Hematopoietic multipotent progenitor cell treated with erythropoietin and hydrocortisone succinate and interleukin-3 and kit ligand, for 6 days (in vitro differentiated cells): Measurements from ENCODE around the gene TLK1.
"Not testable (repeated sequence)": the region's sequence is repeated elsewhere in the genome, so short reads cannot be mapped to it uniquely, and the experiment has no call there.

Source experiments
- DNase-seq: peaks from one replicate; pipeline ENCODE4 v3.0.0-alpha.2; 2015

Gene TLK1

DNA sequence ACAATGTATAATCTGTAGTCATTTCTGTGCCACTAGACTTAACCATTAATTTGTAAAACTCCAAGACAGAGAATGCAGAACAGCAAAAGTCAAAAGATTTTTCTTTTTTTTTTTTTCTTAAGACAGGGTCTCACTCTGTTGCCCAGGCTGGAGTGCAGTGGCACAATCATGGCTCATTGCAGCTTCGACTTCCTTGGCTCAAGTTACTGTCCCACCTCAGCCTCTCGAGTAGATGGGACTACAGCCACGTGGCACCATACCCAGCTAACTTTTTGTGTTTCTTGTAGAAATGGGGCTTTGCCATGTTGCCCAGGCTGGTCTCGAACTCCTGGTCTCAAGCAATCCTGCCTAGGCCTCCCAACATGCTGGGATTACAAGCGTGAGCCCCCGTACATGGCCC lies 80.1 kb downstream of the TLK1 start:
- no peak for DNase-seq

DNA sequence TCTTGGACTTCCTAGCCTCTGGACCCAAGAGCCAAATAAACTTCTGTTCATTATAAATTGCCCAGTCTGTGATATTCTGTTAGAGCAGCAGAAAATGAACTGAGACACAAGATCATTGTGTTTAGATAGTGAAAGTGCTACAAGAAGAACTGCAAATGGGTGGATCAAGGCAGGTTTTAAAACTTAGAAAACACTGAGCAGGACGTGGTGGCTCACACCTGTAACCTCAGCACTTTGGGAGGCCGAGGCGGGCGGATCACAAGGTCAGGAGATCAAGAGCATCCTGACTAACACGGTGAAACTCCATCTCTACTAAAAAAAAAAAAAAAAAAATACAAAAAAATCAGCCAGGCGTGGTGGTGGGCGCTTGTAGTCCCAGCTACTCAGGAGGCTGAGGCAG lies 84.3 kb downstream of the TLK1 start:
- not testable (repeated sequence) for DNase-seq

DNA sequence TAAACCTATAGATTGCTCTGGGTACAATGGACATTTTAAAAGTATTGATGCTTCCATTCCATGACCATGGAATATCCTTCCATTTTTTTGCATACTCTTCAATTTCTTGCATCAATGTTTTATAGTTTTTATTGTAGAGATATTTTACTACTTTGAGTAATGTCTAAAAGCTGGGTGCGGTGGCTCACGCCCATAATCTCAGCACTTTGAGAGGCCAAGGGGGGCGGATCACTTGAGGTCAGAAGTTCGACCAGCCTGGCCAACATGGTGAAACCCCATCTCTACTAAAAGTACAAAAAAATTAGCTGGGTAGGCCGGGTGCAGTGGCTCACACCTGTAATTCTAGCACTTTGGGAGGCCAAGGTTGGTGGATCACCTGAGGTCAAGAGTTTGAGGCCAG lies 88.5 kb downstream of the TLK1 start:
- DNase-seq, result no peak

DNA sequence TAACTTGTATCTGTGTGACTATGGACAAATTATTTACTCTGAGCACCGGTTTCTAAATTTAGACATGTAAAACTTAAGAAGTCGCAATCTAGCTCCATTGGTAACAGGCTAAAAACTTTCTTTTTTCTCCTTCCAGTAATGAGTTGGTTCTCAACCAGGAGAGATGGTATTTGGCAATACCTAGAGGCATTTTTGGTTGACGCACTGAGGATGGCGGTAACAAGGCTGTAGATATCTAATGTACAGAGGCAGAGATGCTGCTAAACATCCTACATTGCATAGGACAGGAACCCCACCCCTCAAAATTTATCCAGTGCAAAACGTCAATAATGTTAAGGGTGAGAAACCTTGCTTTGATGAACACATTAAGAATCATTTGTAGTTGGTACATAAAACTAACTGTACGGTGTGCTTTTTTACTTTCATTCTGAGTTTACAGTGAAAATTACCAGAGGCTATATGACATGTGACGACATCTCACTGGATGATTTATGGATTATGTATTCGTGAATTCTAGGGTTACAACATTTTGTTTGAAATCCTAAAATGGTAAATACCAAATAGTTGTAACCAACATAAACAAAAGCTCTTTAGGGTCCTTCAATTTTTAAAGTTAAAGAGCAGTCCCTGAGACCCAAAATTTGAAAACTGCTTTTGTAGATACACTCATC lies 91.3 kb downstream of the TLK1 start:
- no peak for DNase-seq

DNA sequence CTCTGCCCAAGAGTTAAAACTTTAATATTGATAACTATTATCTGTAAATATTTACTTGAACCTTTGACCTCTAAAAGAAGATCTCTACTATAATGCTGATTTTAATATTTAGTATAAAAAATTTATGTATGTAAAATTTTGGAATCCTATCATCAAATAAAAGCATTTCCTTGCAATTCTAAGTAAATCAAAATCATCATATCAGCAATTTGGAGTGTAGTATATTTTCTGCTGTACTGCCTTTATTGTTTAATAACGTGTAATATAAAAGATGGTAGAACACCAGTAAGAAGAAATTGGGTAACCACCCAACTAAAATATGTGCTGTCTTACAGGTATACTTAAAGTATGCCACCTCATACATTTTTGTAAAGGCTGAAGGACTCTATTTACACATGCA lies 94.6 kb downstream of the TLK1 start:
- DNase-seq, result no peak

DNA sequence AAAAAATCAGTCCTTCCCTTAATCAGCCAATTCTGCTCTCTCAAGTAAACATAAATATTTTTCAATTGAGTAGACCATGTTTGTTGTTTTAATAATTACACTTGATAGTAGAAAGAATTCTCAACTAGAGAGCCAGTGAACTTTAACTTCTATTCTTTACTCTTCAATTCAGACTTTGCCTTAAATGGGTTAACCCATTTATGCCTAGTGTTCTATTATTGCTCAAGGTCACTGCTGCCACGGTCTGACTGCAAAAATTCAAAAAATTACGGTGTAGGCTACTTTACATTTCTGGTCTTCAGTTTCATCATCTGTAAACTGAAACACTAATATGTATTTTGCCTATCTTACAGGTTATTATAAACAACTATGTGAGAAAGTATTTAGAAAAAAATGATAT lies 103.1 kb downstream of the TLK1 start:
- no peak for DNase-seq

DNA sequence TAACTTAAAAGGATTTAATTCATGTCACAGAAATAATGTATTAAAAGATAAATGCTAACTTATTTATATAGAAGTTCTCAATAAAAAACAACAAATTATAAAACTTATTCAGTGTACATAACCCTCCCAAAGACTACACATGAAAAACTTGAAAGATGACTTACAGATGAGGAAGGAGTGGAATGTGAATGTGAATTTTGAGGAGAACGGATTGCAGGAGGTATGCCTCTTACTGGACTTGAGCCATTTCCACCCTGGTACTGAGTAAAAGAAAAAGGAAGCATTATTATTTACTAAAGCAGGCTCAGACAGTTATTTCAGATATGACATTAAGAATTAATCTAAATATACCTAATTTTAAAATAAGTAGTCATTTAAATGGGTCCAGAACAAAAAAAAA lies 104.4 kb downstream of the TLK1 start:
- no peak for DNase-seq

DNA sequence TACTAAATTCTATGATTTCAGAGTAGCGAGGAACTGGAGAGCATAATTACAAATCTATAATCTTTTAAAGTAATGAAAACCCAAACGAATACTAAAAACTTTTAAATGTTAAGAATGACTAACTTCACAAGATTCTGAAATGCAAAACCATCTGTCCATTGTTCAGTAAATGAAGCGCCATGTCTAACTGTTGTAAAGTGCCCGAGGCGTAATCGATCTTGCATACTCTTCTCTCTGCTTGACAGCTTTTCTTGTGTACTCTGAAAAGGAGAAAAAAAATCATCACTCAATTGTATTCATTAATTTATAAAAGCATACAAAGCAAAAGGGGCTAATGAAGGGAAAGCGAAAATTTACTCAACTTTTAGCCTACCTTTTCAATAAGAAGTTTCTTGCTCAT lies 111.0 kb downstream of the TLK1 start:
- no peak for DNase-seq

DNA sequence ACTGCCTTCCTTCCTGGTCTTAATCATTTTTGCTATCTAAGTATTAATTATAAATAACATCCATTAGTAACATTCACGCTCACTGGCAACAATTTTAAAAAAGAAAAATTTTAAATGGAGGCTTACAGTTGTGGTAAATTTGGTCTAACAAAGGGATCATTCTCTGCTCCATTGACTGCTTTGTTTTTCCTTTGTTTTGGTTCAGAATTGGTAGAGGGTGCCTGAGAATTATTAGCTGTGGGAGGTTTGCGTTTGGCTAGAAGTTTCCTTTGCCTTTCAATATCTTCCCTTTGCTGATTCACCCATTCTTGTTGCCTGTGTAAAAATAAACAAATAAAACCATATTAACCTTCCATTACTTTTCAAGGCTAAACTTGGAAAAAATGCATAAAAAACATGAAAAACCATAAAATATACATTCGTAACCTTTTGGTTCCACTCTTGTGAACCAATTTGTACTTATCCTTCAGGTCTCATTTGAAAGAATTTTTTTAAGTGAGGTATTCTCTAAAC lies 114.6 kb downstream of the TLK1 start:
- DNase-seq, result no peak

DNA sequence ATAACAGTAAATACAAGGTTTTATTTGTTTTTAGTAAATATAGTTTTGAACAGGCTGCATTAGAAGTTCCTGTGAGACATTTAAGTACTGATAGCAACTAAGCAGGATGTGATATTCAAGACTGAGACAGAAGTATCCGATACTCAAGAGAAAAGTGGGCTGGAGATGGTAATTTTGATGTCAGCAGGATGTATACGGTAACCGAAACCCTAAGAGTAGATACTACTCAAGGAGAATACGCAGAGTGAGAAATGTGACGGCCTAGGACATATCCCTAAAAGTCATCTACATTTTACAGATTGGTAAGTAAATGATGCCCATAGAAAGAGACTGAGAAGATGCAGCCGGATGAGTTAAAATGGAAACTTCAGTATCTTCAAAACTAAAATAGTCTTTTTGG lies 116.3 kb downstream of the TLK1 start:
- no peak for DNase-seq

DNA sequence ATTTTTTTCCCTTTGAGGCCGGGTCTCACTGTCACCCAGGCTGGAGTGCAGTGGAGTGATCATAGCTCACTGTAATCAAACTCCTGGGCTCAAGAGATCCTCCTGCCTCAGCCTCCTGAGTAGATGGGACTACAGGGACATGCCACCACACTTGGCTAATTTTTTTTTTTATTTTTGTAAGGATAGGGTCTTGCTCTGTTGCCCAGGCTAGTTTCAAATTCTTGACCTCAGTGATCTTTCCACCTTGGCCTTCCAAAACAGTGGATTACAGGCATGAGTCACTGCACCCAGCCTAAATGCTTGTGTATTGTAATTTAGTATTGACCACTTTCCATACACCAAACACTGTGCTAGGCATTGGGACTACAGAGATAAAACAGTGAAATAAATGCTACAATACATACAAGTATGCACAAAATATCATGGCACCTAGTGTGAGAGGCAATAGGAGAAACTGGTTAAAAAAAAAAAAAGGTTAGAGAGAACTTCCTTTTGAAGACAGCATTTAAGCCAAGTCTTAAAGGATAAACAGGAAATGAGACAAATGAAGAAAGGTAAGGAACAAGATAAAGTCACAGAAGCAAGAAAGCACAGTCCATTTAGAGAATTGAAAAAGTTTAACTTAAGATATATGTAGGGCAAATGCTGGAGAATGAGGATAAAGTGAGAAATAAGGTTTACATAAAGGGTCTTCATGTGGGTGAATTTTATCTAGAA lies 118.3 kb downstream of the TLK1 start:
- DNase-seq, result no peak

DNA sequence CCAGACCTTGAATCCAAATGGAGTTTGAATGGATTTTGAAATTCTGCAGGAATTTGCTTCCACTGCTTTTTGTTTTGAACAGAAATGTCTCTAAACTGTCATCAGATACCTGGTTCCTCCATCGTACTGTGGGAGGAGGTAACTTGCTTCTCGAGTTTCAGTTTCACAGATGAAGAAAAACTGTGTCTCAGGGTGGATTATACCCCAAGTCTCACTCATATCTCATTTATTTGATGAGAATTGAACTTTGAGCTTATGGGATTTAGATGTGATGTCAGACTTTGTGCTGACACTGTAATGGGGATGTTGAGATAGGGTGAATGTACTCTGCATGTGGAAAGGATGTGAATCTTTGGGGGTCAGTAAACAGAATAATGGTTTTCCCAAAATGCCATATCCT lies 124.2 kb downstream of the TLK1 start:
- no peak for DNase-seq

DNA sequence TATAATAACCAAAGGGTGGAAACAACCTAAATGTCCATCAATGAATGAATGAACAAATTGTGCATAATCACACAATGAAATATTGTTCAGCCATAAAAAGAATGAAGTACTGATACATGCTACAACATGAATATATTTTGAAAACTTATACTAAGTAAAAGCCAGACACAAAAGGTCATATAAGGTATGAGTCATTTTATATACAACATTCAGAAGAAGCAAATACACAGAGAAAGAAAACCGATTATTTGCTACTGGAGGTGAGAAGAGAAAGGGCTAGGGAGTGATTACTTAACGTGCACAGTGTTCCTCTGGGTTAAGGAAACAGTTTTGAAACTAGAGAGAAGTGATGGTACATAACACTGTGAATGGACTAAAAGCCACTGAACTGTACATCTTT lies 126.4 kb downstream of the TLK1 start:
- DNase-seq, result no peak

DNA sequence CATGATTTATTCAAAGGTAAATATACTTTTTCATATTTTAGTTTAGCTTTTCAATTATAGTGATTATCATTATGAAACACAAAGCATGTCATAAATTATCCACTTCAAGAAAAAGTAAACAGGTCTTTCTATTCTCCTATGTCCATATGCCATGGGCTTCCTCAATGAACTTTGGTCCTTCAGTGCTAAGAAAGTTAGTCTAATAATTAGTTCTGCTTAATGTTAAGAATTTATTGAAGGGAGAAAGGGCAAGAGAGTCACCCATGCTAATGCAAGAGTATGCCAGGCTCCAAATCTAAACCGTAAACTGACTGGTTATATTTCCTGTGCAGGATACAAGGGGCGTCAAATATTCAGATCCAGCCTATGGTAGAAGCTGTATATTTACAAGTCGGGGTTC lies 135.5 kb downstream of the TLK1 start:
- no peak for DNase-seq

DNA sequence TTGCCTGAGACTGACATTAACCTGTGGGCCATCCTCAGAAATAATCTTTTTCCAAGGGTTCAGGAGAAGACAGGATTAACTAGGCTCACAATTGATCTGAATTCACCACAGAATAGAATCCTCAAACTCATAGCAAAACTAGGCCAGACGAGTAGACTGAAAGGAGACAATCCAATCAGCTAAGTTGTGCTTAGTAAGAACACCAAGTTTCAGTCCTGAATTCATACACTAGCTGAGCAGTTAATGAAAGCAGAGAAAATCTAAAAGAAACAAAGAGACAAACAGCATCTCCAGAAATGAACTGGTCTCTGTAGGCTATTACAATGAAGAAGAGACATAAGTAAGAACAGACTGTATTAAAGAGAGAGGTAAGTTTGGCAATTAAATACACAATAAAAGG lies 142.2 kb downstream of the TLK1 start:
- no peak for DNase-seq

DNA sequence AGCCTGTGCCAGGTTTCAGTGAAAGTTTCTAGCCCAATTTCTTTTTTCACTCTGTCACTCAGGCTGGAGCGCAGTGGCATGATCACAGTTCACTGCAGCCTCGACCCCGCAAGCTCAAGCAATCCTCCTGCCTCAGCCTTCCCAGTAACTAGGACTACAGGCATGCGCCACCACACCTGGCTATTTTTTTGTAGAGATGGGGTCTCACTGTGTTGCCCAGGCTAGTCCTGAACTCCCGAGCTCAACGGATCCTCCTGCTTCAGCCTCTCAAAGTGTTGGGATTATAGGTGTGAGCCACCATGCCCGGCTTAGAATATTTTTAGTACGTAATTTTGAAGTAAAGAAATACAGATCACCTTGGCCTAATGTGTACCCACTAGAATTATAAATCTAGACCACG lies 144.6 kb downstream of the TLK1 start:
- no peak for DNase-seq

DNA sequence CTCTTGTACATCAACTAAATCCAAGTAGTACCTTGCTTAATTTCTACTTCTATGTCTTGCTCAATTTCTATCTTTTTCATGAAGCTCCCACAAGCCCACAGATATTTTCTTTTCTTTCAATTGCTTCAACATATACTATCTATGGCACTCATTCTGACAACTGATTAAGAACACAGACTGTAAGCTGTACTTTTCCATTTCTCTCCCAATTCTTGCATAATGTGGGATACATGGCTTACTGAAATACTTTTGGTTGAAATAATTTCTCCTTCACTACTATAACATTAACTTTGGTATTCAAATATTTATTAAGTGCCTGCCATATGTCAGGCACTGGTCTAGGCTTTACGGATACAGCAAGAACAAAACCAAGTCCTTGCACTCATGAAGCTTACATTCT lies 146.8 kb downstream of the TLK1 start:
- DNase-seq, result no peak

DNA sequence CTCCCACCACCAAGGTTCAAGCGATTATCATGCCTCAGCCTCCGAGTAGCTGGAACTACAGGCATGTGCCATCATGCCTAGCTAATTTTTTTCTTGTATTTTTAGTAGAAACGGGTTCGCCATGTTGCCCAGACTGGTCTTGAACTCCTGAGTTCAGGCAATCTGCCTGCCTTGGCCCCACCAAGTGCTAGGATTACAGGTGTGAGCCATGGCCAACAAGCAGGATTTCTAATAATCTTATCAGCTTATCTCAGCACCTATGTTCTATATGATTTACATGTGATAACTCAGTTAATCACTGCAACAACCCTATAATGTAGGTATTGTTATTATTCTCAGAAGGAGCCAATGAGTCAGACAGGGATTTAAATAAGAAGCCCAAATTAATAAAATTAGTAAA lies 151.3 kb downstream of the TLK1 start:
- no peak for DNase-seq

DNA sequence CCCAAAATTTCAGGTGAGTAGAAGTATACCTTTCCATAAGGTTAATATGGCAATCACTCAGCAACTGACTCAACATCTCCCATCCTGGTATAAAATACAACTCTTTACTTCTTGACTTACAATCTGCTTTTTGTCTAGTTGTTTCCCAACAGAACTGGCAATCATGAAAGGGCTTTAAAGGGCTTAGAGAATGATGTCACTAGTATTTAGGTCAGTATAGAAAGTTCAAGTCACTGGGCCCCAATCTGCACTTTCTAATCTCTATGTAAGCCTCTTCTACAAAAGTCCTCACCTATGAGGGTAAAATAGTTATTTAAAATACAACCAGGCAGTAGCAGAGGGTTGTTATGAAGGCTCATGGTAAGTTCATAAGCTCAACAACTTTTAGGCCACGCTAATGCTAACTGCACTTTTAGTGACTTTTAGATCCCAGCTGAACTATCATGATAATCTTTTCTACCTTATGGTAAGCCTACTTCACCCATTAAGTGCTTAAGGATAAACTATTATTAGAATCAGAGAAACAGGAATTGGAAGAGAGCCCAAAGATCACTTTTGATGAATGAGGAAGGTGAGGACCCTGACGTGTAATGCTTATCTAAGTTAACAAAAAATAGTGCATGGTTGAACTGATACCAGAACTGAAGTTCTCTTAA lies 152.0 kb downstream of the TLK1 start:
- DNase-seq, result no peak

DNA sequence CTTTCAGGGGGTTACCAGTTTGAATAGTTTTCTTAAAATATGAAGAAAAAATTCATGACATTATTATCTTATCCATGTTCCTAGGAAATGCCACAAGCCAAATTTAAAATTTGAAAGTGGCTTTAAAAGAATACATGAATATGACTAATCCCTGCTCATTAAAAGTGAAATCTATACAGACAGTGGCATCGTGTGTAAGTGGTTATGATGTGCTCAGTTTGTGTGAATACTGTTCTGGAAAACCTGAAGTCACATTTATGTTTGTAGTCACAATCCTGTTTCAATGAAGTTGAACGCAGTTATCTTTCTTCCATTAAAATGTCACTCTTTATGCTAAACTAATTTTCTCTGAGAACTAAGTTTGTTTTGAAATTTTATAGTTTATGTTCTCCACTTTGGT lies 155.9 kb downstream of the TLK1 start:
- no peak for DNase-seq

DNA sequence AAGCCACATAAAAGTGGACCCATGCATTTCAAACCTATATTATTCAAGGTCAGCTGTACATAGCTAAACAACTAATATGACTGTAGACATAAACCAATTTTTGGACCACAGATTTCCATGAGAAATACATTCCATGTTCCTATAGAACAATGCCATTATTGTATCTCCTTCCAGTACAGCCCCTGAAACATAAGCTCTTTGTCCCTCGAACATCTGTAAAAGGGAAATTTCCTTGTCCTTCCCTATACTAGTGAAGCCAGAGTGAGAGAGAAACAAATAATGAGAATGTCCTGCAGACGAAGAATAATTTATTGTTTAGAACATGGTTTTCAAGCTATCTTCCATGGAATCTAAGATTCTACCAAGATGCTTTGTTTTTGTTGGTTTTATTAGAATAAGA lies 156.3 kb downstream of the TLK1 start:
- DNase-seq, result no peak

DNA sequence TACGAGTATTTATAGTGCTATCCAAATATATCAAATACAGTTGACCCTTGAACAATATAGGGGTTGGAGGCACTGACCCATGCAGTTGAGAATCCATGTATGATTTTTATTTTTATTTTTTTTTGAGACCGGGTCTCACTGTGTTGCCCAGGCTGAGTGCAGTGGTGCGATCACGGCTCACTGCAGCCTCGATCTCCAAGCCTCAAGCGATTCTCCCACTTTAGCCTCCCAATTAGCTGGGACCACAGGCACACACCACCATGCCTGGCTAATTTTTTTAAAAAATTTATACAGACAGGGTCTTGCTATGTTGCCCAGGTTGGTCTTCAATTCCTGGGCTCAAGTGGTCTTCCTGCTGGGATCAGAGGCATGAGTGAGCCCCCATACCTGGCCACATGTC lies 161.0 kb downstream of the TLK1 start:
- no peak for DNase-seq

DNA sequence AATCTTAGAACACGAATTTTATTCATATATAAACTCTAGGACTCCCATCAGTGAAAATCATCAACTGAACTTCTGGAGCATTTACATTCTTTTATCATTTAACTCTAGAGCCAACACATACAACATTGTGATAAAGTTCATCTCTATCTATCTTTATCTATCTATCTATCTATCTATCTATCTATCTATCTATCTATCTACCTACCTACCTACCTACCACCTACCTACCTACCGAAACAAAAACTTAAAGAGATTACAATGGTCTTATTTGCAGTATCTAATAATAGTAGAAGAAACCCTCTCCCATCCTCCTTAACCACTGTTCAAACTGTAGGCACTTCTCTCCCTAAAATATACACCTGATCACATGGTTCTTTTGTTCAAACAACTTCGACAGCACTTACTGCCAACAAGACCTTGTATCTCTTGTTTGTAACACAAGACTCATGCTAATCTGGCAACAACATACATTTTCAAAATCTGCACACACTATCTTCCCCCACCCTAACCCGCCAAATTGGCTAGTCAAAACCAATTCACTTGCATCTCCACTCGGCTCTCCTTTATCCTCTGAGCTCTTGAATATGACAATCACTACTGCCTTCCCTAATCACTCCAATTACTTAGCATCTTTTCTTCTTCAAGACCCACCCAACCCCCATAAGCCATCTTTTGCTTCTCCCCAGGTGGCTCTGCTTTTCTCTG lies 162.6 kb downstream of the TLK1 start:
- peak; percentile 45 for DNase-seq

DNA sequence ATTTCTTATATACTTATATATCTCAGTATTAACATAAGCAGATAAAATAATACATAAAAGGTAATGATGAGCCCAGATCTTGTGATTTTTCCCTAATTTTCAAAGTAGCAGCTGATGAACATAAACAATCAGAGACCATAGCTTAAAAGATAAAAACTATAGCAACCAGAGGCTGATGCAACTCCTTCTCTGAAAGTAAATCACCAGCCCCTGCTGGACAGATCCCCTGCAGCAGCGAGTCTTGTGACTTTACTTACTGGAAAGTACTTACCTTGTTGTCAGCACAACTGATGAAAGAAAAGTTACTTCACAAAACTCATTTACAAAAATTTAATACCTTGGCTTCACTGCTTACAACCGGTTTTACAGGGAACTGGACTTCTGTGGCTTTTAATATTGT lies 164.4 kb downstream of the TLK1 start:
- no peak for DNase-seq
